Stimulated activated CD8-positive, alpha-beta memory T cell treated with anti-CD3 and anti-CD28 coated beads, Interleukin-15, amount 100 ng/mL, for 48 hours (primary cell): ENCODE data around the gene PTBP3.
"Not testable (repeated sequence)": the region's sequence is repeated elsewhere in the genome, so short reads cannot be mapped to it uniquely, and the experiment has no call there.

Source experiments
- DNase-seq, 2 donors: peaks; one replicate each; pipeline ENCODE4 v3.0.0-alpha.2; 2020; ENCODE audit warnings: low read depth in 2 of 2

Gene PTBP3

DNA sequence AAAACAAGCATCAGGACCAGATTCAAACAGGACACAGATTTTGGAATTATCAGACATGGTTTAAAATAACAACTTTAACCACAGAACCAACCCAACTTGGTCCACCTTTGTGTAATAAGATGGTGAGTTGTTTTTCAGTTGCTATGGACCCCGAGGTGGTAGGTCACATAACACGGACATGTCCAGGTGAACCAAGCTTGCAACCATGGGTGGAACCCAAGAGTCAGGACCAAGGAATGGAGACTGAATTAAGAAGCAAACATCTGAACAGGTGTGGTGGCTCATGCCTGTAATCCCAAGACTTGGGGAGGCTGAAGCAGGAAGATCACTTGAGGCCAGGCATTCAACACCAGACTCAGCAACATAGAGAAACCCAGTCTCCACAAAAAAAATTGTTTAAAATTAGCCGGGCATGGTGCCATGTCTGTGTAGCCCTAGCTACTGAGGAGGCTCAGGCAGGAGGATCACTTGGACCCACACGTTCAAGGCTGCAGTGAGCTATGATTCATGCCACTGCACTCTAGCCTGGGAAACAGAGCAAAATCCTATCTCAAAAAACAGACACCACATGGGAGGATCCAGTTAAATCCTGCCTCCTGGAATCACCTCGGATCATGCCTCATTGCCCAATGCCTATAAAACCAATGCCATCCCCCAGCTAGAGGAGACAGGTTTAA, 10.6 kb downstream of the PTBP3 start:
- DNase-seq, result no peak

DNA sequence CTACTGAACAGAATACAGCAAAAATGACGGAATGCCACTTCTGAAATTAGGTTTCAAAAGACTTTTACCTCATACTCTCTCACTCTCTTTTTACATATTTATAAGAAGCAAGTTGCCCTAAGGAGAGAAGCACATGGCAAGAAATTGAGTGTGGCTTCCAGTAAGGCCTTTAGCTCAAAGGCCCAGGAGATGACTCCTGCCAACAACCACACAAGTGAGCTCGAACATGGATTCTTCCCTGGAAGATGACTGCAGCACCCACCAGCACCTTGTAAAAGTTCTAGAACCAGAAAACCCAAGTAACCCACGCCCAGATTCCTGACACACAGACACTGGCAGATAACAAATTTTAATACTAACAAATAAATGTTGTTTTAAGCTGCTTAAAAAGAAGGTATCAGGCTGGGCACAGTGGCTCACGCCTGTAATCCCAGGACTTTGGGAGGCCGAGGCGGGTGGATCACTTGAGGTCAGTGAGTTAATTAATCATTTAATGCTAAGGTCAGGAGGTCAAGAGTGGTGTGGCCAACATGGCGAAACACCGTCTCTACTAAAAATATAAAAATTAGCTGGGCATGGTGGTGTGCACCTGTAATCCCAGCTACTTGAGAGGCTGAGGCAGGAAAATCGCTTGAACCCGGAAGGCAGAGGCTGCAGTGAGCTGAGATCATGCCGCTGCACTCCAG, 17.0 kb downstream of the PTBP3 start:
- no peak for DNase-seq

DNA sequence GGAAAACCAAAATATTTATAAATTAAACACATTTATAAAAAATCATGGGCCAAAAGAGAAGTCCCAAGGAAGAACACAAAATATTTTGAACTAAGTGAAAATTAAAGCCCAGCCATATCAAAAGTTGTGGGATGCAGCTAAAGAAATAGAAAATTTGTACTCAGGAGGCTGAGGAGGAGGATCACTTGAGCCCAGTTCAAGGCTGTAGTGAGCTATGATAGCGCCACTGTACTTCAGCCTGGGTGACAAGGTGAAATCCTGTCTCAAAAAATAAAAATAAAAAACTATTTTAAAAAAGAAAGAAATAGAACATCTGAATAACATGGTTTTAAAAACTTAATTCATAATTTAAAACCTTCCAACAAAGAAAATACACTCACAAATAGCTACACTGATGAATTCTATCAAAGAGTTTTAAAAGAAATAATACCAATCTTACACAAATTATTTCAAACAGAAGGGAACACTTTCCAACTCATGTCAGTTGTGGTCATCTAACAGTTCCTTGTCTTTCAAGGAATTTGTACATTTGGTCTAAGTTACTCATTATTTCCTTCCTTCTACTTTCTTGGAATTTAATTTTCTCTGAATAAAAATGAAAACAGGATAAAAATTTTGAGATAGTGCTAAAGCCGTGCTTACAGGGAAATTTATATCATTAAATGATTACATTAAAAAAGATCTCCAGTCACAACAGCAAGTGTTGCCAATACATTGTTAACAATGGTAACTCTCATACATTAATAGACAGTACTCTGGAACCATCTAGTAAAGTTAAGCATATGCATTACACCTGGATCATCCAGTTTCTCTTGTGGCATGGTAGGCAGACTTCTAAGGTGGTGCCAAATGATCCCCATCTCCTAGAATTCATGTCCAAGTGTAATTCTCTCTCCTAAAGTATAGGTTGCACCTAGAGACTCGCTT, 17.8 kb downstream of the PTBP3 start:
- no peak for DNase-seq

- no peak for DNase-seq
Observed at GRCh38 chr9:112312139-112312538, 21.3 kb downstream of the PTBP3 start.

DNA sequence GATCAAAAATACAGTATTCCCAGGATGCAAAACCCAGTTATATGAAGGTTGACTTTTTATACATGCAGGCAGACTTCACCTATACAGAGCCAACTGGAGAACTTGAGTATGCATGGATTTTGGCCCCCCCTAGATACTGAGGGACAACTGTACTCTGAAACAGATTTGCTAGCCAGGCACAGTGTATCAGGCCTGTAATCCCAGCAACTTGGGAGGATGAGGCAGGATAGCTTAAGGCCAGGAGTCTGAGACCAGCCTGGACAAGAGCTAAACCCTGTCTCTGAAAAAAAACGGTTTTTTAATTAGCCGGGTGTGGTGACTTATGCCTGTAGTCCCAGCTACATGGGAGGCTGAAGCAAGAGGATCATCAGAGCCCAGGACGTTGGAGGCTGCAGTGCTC, 21.9 kb downstream of the PTBP3 start:
- DNase-seq, result no peak

DNA sequence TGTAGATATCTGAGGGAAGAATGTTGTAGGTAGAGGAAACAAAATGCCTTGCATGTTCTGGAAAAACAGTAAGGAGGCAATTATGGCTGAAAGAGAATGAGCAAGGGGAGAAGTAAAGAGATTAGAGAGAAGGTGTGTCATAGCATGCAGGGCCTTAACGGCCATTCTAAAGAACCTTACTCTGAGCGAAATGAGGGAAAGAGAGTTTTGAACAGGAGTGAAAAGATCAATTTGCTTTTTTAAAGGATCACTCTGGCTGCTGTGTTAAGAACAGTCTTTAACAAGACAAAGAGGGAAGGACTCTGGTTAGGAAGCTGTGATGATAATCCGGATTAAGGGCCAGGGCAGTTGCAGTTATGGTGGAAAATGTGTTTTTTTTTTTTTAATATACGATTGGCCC, 22.6 kb downstream of the PTBP3 start:
- no peak for DNase-seq

GRCh38 chr9:112308588-112308987, 24.8 kb downstream of the PTBP3 start:
- DNase-seq, result no peak

DNA sequence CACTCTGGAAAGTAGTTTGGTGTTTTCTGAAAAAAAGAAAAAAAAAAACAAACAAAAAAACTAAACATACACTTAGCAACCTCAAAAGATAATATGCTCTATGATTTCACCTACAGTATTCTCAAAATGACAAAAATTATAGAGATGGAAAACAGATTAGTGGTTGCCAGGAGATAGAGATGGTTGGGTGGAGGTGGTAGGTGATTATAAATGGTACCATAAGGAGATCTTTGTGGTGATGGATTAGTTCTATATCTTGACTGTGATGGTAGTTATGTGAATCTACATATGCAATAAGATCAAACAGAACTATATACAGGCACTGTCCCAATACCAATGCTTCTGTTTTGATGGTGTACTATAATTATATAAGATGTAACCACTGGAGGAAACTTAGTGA, 32.0 kb downstream of the PTBP3 start:
- no peak for DNase-seq

DNA sequence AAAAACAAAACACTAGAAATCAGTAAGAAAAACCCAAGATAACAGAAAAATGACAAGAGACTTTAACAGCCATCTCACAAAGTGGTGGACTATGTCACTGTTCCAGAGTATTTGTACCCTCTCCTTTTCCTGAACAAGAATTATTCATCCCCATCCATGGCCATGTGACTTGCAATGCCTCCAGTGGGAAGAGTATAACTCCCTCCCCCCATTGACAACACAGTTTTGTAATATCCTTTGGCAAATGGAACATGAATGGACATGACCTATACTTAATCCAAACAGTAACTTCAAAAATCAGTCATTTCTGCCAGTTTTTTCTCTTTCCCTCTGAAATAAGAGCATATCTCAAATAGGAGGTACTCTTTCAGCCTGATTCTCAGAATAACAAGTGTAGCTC, 33.9 kb downstream of the PTBP3 start:
- DNase-seq, result no peak

GRCh38 chr9:112296929-112297328, 36.5 kb downstream of the PTBP3 start:
- DNase-seq, result no peak

- no peak for DNase-seq
Observed at GRCh38 chr9:112295174-112295573, 38.2 kb downstream of the PTBP3 start.

DNA sequence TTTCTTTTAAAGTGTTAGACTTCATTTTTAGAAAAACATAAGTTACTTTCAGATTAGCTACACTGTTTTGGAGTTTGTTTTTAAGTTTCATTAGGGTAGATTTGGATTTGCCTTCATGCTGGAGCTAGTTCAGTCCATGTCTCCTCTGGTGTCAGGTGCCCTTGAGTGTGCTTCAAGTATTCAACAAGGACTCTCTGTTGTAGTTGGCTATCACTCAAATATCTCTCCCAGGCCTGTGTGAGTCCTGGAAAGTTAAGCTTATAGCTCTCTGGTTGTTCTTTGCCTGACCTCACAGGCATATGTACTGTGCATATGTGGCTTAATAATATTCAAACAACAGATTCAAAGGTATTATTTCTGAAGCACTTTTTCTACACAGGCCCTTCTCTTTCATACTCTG, 45.4 kb downstream of the PTBP3 start:
- no peak for DNase-seq

DNA sequence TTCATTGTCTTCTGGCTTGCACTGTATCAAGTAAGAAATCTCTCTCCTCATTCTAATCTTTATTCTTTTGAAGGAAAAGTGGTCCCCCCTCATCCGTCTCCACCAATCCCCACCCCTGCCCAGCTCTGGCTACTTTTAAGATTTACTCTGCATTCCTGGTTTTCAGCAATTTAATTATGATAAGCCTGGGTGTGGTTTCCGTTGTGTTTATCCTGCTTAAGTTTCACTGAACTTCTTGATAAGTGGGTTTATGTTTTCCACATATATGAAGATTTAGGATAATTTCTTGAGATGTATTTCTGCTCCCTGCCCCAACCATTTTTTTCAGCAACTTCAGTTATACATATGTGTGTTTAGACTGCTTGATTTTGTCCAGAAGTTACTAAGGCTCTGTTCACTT, 46.5 kb downstream of the PTBP3 start:
- DNase-seq, result no peak

DNA sequence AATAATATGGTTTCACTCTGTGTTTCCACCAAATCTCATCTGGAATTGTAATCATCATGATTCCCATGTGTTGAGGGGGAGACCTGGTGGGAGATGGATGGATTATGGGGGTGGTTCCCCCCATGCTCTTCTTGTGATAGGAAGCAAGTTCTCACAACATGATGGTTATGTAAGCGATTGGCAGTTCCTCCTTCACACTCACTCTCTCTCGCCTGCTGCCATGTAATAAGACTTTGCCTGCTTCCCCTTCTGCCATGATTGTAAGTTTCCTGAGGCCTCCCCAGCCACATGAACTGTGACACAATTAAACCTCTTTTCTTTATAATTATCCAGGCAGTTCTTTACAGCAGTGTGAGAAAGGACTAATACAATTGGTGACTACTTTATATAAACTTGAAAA, 48.4 kb downstream of the PTBP3 start:
- DNase-seq, result no peak

GRCh38 chr9:112283582-112284253, 49.7 kb downstream of the PTBP3 start:
- DNase-seq, result no peak

GRCh38 chr9:112282841-112283240, 50.6 kb downstream of the PTBP3 start:
- not testable (repeated sequence) for DNase-seq

- DNase-seq, result no peak
Observed at GRCh38 chr9:112280904-112281303, 52.5 kb downstream of the PTBP3 start.

DNA sequence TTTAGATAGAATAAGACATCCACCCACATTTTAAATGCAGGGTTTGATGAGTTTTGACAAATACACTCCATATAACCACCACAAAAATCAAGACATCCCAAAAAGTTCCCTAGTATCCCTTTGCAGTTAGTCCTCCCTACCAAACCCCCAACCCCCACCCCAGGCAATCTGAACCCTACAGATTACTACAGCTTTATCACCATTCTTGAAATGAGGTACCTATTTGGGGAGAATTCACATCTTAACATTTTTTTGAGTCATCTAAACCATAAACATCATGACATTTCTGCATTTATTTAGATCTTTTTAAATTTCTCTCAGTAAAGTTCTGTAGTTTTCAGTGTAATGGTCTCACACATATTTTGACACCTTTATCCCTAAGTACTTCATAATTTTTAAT, 53.9 kb downstream of the PTBP3 start:
- DNase-seq, result no peak

DNA sequence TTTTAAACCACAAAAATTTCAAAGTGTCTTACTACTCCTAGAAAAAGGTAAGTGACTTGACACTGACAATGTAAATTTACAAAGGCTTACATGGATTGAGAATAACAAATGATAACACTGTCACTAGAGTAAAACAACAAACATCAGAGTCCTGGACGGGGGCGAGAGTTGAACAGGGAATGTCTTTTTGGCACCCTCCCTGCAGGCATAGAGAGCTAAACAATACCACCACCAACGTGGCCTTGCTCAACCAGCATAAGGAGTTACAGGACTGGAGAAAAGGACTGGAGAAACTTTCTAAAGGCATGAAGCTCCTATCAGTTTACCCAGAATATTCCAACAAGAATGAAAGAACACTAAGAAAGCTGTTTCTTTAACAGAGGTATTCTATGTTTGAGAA, 55.3 kb downstream of the PTBP3 start:
- DNase-seq, result no peak

GRCh38 chr9:112274600-112274999, 58.8 kb downstream of the PTBP3 start:
- DNase-seq, result no peak

DNA sequence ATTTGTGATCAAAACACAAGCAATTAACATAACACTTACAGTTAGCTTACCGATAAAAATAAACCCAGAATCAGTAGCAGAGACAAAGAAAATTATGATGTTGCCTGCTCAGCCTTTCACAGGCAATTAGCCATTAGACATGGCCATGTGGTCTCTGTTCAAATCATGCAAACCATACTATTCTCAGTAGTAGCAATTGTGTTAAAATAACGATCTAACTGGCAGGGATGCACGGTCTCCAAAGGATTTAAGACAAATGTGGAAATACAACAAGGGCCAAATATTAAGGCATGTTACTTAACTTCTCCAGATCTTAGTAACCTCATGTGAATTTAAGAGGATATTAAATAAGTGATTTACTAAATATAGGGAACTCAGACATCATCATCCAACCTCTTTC, 59.5 kb downstream of the PTBP3 start:
- no peak for DNase-seq

DNA sequence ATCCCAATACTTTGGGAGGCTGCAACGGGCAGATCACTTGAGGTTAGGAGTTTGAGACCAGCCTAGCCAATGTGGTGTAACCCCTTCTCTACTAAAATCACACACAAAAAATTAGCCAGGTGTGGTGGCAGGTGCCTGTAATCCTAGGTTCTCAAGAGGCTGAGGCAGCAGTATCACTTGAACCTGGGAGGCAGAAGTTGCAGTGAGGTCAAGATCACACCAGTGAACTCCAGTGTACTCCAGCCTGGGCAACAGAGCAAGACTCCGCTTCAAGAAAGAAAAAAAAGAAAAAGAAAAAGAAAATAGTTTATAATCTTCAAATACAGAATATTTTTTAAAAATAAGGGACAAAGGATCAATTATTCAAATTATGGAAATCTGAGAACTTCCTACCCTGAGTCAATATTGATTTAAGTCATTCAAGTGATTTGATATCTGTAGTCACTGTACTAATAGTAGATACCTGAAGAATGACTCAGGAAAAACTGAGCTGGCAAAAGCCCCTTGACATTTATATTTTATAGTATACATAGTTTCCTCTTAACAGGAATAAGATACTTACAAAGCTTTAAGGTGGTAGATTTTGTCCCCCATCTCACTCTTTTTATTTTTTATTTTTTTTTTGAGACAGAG, 61.8 kb downstream of the PTBP3 start:
- no peak for DNase-seq
